HEK293 (cell line): Measurements from ENCODE around the gene EARS2.

Experiments used
- CTCF ChIA-PET: fragments of 350-600 bp; formaldehyde crosslinking; extraction: SDS; loops from one replicate; lab custom pipeline; 2021; ENCODE audit warnings: antibody characterized with exemption; lab: Yijun Ruan, JAX
- POLR2A ChIA-PET: fragments of 300-600 bp; formaldehyde crosslinking; extraction: SDS; loops from one replicate; lab custom pipeline; 2020; ENCODE audit warnings: antibody characterized with exemption, inconsistent platforms; lab: Yijun Ruan, JAX
- H3K27ac ChIP-seq: fragments of 200-500 bp; sonication (Bioruptor generic); 2 replicates; pipeline ENCODE4 v1.5.1; 2014; ENCODE audit warnings: low read depth, low read length, control low read depth, inconsistent platforms; ENCODE audit errors: extremely low read depth
- H3K36me3 ChIP-seq, 2 experiments: fragments of 200-500 bp in 1 of 2; sonication (Bioruptor generic) in 1 of 2; 1 replicate in 1 of 2; 2 replicates in 1 of 2; pipeline ENCODE4 v1.5.1; 2014 to 2017; ENCODE audit warnings: inconsistent platforms in 2 of 2, low read length in 2 of 2; ENCODE audit not compliant: control insufficient read depth in 2 of 2, insufficient read depth in 1 of 2
- H3K4me1 ChIP-seq: fragments of 200-500 bp; sonication (Bioruptor generic); 2 replicates; pipeline ENCODE4 v1.5.1; 2014; ENCODE audit warnings: mild to moderate bottlenecking, low read length, inconsistent platforms; ENCODE audit not compliant: control insufficient read depth, insufficient read depth
- H3K4me3 ChIP-seq: 2 replicates; pipeline ENCODE4 v1.5.1; 2011; ENCODE audit warnings: low read depth, mild to moderate bottlenecking, control low read depth, low read length, moderate library complexity
- H3K9me3 ChIP-seq: fragments of 200-500 bp; sonication (Bioruptor generic); 2 replicates; pipeline ENCODE4 v1.5.1; 2014; ENCODE audit warnings: low read depth, low read length, inconsistent platforms; ENCODE audit not compliant: control insufficient read depth, insufficient read depth
- KLF1 ChIP-seq: fragments of 450-650 bp; formaldehyde crosslinking; IDR thresholded peaks from 2 replicates; pipeline ENCODE4 v1.5.1; 2016; ENCODE audit warnings: missing biosample characterization, missing genetic modification characterization
- OSR2 ChIP-seq: fragments of 450-650 bp; formaldehyde crosslinking; IDR thresholded peaks from 2 replicates; pipeline ENCODE4 v1.5.1; 2016; ENCODE audit warnings: missing biosample characterization, missing genetic modification characterization
- ZBTB1 ChIP-seq: fragments of 450-650 bp; formaldehyde crosslinking; IDR thresholded peaks from 2 replicates; pipeline ENCODE4 v1.5.1; 2016; ENCODE audit warnings: missing biosample characterization, missing genetic modification characterization
- ZBTB48 ChIP-seq: fragments of 450-650 bp; formaldehyde crosslinking; IDR thresholded peaks from 2 replicates; pipeline ENCODE4 v1.5.1; 2016; ENCODE audit warnings: missing biosample characterization, missing genetic modification characterization
- ZNF112 ChIP-seq: fragments of 450-650 bp; formaldehyde crosslinking; IDR thresholded peaks from 2 replicates; pipeline ENCODE4 v1.5.0; 2017; ENCODE audit warnings: missing biosample characterization, missing genetic modification characterization
- ZNF157 ChIP-seq: fragments of 450-650 bp; formaldehyde crosslinking; IDR thresholded peaks from 2 replicates; pipeline ENCODE4 v1.5.1; 2016; ENCODE audit warnings: missing biosample characterization, missing genetic modification characterization
- ZNF239 ChIP-seq: fragments of 450-650 bp; formaldehyde crosslinking; IDR thresholded peaks from 2 replicates; pipeline ENCODE4 v1.5.1; 2016; ENCODE audit warnings: missing biosample characterization, missing genetic modification characterization
- ZNF324 ChIP-seq: fragments of 450-650 bp; formaldehyde crosslinking; IDR thresholded peaks from 2 replicates; pipeline ENCODE4 v1.5.1; 2016; ENCODE audit warnings: missing biosample characterization, missing genetic modification characterization
- ZNF37A ChIP-seq: fragments of 450-650 bp; IDR thresholded peaks from 2 replicates; pipeline ENCODE4 v1.5.1; 2018; ENCODE audit warnings: missing biosample characterization, missing genetic modification characterization
- ZNF514 ChIP-seq: fragments of 450-650 bp; formaldehyde crosslinking; IDR thresholded peaks from 2 replicates; pipeline ENCODE4 v1.5.1; 2016; ENCODE audit warnings: missing biosample characterization, missing genetic modification characterization
- ZNF544 ChIP-seq: fragments of 450-650 bp; formaldehyde crosslinking; IDR thresholded peaks from 2 replicates; pipeline ENCODE4 v1.5.0; 2017; ENCODE audit warnings: missing biosample characterization, missing genetic modification characterization
- TF ChIP-seq, protein P1 (sequence below): fragments of 450-650 bp; formaldehyde crosslinking; IDR thresholded peaks from 2 replicates; pipeline ENCODE4 v1.5.1; 2017; ENCODE audit warnings: missing biosample characterization, missing genetic modification characterization
- TF ChIP-seq, protein P2 (sequence below): fragments of 450-650 bp; formaldehyde crosslinking; IDR thresholded peaks from 2 replicates; pipeline ENCODE4 v1.5.1; 2017; ENCODE audit warnings: missing biosample characterization, missing genetic modification characterization
- TF ChIP-seq, protein P3 (sequence below): fragments of 450-650 bp; formaldehyde crosslinking; IDR thresholded peaks from 2 replicates; pipeline ENCODE4 v1.5.1; 2016; ENCODE audit warnings: missing biosample characterization, missing genetic modification characterization
- TF ChIP-seq, protein P4 (sequence below): fragments of 450-650 bp; formaldehyde crosslinking; IDR thresholded peaks from 2 replicates; pipeline ENCODE4 v1.5.1; 2016; ENCODE audit warnings: missing biosample characterization, missing genetic modification characterization
- TF ChIP-seq, protein P5 (sequence below): fragments of 450-650 bp; formaldehyde crosslinking; conservative IDR thresholded peaks from 2 replicates; pipeline ENCODE4 v1.5.1; 2016; ENCODE audit warnings: low read depth, missing biosample characterization, missing genetic modification characterization
- TF ChIP-seq, protein P6 (sequence below): fragments of 450-650 bp; formaldehyde crosslinking; IDR thresholded peaks from 2 replicates; pipeline ENCODE4 v1.5.1; 2016; ENCODE audit warnings: missing biosample characterization, missing genetic modification characterization

Gene EARS2

DNA sequence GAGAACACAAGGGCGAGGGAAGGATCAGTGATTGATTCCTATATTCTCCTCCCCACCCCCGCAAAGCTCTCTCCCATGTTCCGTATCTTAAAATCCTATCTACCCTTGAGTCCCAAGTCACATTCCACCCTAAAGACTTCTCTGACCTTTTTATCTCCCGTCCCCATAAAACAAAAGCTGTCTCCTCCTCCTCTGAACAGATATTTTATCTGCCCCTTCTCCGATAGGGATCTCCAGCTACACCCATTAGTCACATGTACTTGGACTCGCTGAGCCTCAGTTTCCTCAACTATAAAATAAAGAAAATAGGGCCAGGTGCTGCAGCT lies 59.6 kb downstream of the EARS2 start:
- CTCF ChIA-PET, result no interaction called here
- no peak for TF ChIP-seq ZNF112 (tag by site-specific recombination)
- no peak for TF ChIP-seq ZNF544 (tag by site-specific recombination)
- no peak for TF ChIP-seq ZNF239 (tag by site-specific recombination)
- TF ChIP-seq, protein P1, sequence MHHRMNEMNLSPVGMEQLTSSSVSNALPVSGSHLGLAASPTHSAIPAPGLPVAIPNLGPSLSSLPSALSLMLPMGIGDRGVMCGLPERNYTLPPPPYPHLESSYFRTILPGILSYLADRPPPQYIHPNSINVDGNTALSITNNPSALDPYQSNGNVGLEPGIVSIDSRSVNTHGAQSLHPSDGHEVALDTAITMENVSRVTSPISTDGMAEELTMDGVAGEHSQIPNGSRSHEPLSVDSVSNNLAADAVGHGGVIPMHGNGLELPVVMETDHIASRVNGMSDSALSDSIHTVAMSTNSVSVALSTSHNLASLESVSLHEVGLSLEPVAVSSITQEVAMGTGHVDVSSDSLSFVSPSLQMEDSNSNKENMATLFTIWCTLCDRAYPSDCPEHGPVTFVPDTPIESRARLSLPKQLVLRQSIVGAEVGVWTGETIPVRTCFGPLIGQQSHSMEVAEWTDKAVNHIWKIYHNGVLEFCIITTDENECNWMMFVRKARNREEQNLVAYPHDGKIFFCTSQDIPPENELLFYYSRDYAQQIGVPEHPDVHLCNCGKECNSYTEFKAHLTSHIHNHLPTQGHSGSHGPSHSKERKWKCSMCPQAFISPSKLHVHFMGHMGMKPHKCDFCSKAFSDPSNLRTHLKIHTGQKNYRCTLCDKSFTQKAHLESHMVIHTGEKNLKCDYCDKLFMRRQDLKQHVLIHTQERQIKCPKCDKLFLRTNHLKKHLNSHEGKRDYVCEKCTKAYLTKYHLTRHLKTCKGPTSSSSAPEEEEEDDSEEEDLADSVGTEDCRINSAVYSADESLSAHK (tag by site-specific recombination), result no peak
- TF ChIP-seq, protein P2, sequence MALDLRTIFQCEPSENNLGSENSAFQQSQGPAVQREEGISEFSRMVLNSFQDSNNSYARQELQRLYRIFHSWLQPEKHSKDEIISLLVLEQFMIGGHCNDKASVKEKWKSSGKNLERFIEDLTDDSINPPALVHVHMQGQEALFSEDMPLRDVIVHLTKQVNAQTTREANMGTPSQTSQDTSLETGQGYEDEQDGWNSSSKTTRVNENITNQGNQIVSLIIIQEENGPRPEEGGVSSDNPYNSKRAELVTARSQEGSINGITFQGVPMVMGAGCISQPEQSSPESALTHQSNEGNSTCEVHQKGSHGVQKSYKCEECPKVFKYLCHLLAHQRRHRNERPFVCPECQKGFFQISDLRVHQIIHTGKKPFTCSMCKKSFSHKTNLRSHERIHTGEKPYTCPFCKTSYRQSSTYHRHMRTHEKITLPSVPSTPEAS (tag by site-specific recombination), result no peak
- TF ChIP-seq ZNF514 (tag by site-specific recombination), result no peak
- no peak for TF ChIP-seq ZNF37A (tag by site-specific recombination)
- no peak for TF ChIP-seq ZBTB48 (tag by site-specific recombination)
- TF ChIP-seq, protein P3, sequence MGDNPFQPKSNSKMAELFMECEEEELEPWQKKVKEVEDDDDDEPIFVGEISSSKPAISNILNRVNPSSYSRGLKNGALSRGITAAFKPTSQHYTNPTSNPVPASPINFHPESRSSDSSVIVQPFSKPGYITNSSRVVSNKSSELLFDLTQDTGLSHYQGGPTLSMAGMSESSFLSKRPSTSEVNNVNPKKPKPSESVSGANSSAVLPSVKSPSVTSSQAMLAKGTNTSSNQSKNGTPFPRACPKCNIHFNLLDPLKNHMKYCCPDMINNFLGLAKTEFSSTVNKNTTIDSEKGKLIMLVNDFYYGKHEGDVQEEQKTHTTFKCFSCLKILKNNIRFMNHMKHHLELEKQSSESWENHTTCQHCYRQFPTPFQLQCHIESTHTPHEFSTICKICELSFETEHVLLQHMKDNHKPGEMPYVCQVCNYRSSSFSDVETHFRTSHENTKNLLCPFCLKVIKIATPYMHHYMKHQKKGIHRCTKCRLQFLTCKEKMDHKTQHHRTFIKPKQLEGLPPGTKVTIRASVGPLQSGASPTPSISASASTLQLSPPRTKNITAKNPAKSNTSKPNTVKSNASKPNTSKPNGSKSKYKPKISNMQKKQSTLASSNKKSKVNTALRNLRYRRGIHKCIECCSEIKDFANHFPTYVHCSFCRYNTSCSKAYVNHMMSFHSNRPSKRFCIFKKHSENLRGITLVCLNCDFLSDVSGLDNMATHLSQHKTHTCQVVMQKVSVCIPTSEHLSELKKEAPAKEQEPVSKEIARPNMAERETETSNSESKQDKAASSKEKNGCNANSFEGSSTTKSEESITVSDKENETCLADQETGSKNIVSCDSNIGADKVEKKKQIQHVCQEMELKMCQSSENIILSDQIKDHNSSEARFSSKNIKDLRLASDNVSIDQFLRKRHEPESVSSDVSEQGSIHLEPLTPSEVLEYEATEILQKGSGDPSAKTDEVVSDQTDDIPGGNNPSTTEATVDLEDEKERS (tag by site-specific recombination), result no peak
- TF ChIP-seq, protein P4, sequence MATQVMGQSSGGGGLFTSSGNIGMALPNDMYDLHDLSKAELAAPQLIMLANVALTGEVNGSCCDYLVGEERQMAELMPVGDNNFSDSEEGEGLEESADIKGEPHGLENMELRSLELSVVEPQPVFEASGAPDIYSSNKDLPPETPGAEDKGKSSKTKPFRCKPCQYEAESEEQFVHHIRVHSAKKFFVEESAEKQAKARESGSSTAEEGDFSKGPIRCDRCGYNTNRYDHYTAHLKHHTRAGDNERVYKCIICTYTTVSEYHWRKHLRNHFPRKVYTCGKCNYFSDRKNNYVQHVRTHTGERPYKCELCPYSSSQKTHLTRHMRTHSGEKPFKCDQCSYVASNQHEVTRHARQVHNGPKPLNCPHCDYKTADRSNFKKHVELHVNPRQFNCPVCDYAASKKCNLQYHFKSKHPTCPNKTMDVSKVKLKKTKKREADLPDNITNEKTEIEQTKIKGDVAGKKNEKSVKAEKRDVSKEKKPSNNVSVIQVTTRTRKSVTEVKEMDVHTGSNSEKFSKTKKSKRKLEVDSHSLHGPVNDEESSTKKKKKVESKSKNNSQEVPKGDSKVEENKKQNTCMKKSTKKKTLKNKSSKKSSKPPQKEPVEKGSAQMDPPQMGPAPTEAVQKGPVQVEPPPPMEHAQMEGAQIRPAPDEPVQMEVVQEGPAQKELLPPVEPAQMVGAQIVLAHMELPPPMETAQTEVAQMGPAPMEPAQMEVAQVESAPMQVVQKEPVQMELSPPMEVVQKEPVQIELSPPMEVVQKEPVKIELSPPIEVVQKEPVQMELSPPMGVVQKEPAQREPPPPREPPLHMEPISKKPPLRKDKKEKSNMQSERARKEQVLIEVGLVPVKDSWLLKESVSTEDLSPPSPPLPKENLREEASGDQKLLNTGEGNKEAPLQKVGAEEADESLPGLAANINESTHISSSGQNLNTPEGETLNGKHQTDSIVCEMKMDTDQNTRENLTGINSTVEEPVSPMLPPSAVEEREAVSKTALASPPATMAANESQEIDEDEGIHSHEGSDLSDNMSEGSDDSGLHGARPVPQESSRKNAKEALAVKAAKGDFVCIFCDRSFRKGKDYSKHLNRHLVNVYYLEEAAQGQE (tag by site-specific recombination), result no peak
- TF ChIP-seq ZNF324 (tag by site-specific recombination), result no peak
- no peak for TF ChIP-seq KLF1
- POLR2A ChIA-PET, result no interaction called here
- H3K36me3 ChIP-seq, result peaks cover 9 to 47% of the 10 kb centered on the region in 2 experiments; a peak in 2 of 3 replicates
- no peak overlapping the region for H3K4me3 ChIP-seq
- H3K27ac ChIP-seq, result no peak overlapping the region
- no peaks in the 10 kb centered on the region; the same call in 1 of the 2 replicates for H3K4me1 ChIP-seq
- no peaks in the 10 kb centered on the region for H3K9me3 ChIP-seq

DNA sequence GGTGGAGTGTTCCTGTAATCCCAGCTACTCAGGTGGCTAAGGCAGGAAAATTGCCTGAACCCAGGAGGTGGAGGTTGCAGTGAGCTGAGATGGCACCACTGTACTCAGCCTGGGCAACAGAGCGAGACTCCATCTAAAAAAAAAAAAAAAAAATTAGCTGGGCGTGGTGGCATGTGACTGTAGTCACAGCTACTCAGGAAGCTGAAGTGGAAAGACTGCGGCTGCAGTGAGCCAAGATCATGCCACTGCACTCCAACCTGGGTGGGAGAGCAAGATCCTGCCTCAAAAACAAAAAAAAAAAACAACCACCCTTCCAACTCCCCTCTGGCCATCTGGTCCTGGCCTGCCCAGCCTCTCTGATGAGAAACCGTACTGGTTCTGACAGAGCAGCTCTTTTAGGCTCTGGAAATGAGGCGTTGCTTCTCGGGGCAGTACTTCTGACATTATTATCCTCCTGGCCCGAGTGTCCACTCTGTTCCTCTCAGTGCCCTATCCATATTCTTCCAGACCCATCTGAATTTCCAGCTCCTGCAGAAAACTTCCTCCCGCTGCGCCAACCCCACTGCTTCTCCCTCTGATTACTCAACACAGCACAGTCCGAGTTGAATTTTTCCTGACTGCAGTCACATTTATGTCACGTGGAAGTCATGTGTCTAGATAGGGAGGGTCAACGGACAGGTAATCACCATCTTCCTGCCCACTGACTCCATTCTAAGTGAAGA lies 60.2 kb downstream of the EARS2 start:
- ChIA-PET CTCF (no interaction called here), POLR2A (no interaction called here)
- Histone ChIP-seq H3K4me1 (no peaks in the 10 kb centered on the region; the same call in 1 of the 2 replicates), H3K27ac (no peak overlapping the region), H3K4me3 (no peak overlapping the region), H3K9me3 (no peaks in the 10 kb centered on the region), H3K36me3 (peaks cover 9 to 52% of the 10 kb centered on the region in 2 experiments; a peak in 2 of 3 replicates)
- TF ChIP-seq, protein P5, sequence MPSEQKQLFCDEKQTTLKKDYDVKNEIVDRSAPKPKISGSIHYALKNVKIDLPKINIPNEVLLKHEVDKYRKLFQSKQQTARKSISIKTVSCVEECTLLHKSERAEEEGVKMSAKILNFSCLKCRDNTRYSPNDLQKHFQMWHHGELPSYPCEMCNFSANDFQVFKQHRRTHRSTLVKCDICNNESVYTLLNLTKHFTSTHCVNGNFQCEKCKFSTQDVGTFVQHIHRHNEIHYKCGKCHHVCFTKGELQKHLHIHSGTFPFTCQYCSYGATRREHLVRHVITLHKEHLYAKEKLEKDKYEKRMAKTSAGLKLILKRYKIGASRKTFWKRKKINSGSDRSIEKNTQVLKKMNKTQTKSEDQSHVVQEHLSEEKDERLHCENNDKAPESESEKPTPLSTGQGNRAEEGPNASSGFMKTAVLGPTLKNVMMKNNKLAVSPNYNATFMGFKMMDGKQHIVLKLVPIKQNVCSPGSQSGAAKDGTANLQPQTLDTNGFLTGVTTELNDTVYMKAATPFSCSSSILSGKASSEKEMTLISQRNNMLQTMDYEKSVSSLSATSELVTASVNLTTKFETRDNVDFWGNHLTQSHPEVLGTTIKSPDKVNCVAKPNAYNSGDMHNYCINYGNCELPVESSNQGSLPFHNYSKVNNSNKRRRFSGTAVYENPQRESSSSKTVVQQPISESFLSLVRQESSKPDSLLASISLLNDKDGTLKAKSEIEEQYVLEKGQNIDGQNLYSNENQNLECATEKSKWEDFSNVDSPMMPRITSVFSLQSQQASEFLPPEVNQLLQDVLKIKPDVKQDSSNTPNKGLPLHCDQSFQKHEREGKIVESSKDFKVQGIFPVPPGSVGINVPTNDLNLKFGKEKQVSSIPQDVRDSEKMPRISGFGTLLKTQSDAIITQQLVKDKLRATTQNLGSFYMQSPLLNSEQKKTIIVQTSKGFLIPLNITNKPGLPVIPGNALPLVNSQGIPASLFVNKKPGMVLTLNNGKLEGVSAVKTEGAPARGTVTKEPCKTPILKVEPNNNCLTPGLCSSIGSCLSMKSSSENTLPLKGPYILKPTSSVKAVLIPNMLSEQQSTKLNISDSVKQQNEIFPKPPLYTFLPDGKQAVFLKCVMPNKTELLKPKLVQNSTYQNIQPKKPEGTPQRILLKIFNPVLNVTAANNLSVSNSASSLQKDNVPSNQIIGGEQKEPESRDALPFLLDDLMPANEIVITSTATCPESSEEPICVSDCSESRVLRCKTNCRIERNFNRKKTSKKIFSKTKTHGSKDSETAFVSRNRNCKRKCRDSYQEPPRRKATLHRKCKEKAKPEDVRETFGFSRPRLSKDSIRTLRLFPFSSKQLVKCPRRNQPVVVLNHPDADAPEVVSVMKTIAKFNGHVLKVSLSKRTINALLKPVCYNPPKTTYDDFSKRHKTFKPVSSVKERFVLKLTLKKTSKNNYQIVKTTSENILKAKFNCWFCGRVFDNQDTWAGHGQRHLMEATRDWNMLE (tag by site-specific recombination), result no peak
- TF ChIP-seq ZBTB1 (tag by site-specific recombination) (no peak), OSR2 (tag by site-specific recombination) (0 out of 2 replicates have a peak, but pooled peaks have one; percentile 22), ZNF157 (tag by site-specific recombination) (no peak)
- TF ChIP-seq, protein P6, sequence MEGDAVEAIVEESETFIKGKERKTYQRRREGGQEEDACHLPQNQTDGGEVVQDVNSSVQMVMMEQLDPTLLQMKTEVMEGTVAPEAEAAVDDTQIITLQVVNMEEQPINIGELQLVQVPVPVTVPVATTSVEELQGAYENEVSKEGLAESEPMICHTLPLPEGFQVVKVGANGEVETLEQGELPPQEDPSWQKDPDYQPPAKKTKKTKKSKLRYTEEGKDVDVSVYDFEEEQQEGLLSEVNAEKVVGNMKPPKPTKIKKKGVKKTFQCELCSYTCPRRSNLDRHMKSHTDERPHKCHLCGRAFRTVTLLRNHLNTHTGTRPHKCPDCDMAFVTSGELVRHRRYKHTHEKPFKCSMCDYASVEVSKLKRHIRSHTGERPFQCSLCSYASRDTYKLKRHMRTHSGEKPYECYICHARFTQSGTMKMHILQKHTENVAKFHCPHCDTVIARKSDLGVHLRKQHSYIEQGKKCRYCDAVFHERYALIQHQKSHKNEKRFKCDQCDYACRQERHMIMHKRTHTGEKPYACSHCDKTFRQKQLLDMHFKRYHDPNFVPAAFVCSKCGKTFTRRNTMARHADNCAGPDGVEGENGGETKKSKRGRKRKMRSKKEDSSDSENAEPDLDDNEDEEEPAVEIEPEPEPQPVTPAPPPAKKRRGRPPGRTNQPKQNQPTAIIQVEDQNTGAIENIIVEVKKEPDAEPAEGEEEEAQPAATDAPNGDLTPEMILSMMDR (tag by site-specific recombination), result no peak
